Measurements from ENCODE around the gene PREB.
"Not testable (repeated sequence)": the region's sequence is repeated elsewhere in the genome, so short reads cannot be mapped to it uniquely, and the experiment has no call there.

PREB gene, protein sequence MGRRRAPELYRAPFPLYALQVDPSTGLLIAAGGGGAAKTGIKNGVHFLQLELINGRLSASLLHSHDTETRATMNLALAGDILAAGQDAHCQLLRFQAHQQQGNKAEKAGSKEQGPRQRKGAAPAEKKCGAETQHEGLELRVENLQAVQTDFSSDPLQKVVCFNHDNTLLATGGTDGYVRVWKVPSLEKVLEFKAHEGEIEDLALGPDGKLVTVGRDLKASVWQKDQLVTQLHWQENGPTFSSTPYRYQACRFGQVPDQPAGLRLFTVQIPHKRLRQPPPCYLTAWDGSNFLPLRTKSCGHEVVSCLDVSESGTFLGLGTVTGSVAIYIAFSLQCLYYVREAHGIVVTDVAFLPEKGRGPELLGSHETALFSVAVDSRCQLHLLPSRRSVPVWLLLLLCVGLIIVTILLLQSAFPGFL

GRCh38 chr2:27133905-27134780 is at the start of gene PREB:
PREB (minus strand) TSS chr2:27134636; CDS start chr2:27134421, 215 bp downstream.
- DNase-seq = peak; percentile 97

DNA sequence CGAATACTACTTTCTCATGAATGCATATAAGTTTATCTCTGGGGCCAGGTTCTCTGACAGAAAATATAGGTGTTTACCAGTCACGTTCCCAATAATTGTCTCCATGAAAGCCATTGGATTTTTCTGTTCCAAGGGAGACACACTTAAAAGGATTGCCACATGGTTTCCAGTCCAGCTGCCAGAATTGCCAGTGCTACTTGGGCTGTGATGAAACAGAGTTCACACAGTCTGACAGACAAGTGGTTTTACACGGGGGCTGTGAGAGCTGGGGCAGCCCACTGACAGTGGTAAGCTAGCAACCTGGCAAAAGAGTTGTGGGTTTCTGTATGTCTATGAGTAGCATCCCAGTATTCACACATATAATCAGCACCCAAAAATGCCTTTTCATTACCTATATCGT is 49.7 kb upstream of the PREB start:
- DNase-seq = no peak

DNA sequence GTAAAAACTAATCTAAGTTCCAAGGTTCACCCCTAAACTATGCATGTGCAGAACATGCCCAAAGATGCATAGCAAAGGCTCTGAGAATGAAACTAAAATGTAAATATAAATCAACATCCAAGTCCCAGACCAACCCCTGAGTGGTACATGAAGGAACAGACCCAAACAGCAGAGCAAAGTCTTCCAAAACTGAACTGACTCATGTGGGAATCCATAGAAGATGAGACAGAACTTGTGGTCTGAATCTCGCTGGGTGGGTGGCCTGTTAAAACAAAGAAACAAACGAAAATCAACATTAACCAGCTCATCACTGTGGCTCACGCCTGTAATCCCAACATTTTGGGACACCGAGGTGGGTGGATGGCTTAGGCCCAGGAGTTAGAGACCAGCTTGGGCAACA is 47.9 kb upstream of the PREB start:
- no peak for DNase-seq

GRCh38 chr2:27179344-27180000 is 45.0 kb upstream of the PREB start:
- DNase-seq = no peak

DNA sequence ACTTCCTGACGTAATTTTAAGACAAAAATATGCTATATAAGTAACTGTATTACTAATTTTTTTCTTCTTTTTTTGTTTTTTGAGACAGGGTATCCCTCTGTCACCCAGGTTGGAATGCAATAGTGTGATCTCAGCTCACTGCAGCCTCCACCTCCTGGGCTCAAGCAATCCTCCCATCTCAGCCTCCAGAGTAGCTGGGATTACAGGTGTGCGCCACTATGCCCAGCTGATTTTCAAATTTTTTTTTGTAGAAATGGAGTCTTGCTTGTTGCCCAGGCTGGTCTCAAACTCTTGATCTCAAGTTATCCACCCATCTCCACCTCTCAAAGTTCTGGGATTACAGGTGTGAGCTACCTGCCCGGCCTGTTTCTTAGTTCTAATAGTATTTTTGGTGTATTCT is 44.0 kb upstream of the PREB start:
- DNase-seq = no peak

DNA sequence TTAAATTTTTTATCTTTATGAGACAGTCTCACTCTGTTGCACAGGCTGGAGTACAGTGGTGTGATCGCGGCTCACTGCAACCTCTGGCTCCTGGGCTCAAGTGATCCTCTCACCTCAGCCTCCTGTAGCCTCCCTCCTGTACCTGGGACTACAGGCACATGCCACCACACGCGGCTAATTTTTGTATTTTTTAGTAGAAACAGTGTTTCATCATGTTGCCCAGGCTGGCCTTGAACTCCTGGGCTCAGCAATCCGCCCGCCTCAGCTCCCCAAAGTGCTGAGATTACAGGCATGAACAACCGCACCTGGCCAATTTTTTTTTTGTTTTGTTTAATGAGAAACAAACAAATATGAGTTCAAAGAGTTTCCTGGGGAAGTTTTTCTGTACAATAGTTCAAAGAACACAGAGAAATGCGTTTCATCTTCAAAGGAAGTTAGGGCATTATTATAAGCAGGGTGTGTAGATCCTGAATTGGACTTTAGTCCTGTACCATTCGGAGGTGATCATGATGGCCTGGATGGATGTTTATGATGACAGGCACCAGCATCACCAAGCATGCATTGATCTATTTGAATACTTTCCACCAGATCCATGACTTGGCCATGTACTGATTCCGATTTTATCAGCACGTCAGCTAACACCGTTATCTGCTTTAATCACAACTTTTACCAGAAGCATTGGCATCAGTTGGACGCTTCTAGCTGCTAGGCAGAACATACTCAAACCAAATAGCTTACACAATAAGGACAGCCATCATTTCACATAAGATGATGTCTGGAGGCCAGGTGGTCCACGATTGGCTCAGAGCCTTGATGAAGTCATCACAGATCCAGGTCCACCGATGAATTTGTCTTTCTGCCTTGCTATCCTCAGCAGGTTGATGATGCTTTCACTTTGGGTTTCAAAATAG is 43.3 kb upstream of the PREB start:
- no peak for DNase-seq

DNA sequence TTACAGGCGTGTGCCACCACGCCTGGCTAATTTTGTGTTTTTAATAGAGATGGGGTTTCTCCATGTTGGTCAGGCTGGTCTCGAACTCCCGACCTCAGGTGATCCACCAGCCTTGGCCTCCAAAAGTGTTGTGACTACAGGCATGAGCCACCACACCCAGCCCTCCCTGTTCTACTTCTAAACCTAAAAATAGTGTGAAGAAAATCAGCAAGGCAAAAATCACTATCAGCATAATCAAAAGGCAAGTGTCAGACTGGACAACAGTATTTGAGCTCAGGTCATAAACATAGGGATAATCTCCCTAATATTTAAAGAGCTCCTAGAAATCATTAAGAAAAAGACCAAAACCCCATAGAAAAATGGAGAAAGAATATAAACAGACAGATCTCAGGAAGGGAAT is 41.3 kb upstream of the PREB start:
- DNase-seq = not testable (repeated sequence)

DNA sequence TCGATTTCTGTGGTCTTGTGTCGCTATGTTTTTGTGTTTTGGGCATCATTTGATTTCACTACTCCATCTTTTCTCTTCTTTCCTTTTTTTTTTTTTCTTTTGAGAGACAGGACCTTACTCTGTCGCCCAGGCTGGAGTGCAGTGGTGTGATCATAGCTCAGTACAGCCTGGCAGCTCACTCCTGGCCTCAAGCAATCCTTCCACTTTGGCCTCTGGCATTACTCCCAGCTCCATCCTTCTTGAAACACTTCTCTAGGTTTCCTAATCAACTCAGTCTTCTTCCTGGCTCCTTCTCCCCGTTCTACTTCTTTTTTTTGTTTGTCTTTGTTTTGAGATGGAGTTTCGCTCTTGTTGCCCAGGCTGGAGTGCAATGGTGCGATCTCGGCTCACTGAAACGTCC is 40.9 kb upstream of the PREB start:
- DNase-seq = no peak

DNA sequence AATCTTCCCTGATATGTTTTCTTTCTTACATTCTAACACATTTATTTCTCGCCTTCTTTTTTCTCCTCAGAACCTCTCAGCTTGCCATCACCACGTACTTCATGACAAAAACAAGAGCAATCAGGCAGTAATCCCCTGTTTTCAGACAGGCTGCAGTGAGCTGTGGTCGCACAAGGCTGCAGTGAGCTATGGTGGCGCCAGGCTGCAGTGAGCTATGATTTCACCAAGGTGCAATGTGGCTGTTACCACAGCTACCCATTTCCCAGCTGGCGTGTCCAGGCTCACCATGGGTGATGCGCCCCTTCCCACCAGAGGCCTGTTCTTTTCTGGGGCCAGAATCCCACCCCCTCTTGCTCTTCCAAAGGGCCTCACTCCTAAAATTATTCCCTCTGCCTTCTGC is 40.2 kb upstream of the PREB start:
- no peak for DNase-seq

DNA sequence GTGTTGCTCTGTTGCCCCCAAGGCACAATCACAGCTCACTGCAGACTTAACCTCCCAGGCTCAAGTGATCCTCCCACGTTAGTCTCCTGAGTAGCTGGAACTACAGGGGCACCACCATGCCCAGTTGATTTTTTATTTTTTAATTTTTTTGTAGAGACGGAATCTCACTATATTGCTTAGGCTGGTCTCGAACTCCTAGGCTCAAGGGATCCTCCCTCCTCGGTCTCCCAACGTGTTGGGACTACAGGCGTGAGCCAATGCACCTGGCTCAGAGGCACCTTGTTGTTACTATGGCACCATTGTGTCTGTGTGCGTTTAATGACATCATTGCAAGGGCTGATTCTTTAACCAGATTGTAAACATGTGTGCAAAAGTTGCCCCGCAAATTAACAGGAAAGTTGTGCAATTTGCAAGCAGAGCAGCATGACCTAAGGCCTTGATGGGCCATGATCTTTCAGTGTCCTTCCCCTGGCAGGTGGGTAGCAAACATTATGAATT is 37.0 kb upstream of the PREB start:
- DNase-seq = no peak

DNA sequence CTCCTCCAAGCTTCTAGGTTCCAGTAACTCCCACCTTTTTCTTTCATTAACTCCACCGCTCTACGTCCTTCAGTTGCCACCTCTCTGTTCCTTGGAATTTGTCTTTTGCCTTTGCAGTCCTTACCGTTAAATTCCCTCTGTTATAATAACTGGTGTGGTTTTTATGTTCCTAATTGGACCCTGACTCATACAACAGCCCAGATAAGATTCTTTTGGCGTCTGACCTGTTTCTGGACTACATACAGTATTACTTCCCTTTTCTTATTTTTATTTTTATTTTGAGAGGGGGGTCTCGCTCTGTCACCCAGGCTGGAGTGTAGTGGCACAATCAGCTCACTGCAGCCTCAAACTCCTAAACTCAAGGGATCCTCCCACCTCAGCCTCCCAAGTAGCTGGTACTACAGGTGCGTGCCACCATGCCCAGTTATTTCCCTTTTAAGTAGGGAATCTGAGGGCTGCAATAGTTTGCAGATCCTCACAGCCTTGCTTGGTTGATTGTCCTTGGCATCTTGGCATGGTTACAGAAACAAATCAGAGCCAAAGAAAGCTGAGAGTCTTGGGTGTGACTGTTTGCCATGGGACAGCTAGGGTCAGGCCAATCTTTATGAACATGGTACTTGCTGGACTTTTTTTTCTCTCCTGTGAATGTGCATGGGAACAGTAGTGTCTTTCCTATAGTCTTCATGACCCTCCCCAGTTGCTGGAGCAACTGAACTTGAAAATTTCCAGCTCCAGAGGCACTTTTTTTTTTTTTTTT is 36.3 kb upstream of the PREB start:
- DNase-seq = no peak

- no peak for DNase-seq
Observed at GRCh38 chr2:27164960-27165763, 30.7 kb upstream of the PREB start.

DNA sequence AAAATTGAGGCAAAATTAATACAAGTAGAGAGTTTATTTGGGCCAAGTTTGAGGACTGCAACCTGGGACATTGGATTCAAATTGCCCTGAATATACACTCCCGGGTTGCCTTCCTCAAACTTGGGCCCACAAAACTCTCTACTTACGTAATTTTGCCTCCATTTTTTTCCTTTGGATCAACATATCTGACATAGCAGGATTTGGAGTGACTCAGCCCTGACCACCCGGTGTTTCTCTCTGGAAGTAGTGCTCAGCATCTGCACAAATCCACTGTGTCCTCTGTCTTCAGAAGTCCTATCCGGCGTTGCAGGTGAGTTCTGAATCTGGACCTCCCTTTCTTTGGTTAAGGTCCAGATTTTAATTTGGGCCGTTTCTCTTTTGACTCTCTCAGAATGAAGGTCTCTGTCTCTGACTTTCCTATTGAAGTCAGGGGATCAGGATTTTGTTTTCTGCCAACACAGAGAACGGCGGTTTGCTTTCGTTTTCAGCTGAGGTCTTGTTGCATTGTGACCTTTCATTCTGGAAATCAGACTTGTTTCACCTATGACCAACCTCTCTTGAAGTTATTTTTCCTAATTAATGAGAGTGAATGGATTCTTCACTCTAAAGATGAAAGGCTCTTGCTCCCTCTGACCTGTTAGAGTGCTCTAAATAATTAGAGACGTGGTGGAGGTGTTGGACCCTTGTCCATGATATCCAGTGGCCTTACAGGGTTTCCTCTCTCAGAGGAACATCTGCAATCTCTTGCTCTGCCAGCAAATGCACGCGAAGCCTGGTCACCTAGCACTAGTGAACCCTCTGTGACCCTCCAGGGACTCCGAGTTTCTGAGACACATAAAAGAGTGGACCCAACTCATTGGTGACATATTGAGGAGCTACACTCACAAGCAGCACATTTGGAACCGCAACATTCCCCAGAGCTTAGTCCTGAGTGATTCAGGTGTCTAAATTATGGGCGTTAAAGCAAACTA is 28.0 kb upstream of the PREB start:
- DNase-seq = no peak

DNA sequence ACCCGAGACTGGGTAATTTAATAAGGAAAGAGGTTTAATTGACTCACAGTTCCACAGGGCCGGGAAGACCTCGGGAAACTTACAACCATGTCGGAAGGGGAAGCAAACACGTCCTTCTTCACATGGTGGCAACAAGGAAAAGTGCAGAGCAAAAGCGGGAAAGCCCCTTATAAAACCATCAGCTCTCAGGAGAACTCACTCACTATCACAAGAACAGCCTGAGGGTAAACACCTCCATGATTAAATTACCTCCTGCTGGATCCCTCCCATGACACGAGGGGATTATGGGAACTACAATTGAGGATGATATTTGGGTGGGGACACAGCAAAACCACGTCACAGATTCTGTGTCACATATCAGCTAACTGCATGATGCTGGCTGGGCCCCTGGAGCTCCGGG is 25.8 kb upstream of the PREB start:
- no peak for DNase-seq

DNA sequence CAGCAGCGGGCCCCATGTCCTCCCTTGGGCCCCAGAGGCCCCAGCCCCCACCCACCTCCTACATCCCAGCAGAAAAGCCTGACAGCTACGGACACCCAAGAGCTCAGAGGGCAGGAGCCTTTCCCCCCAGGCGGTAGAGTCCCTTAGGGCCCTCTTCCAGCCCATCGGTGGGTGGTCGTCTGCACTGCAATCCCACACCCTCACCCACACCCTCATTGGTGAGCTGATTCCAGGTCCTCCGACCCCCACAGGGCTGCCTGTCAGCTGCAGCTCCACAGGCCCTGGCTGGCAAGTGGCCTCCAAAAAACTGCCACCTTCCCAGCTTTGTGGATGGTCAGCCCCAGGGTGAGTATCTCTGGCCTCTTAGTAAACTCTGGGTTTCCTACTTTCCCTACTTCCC is 24.8 kb upstream of the PREB start:
- DNase-seq = no peak

GRCh38 chr2:27158468-27158867 is 24.0 kb upstream of the PREB start:
- DNase-seq = no peak

- no peak for DNase-seq
Observed at GRCh38 chr2:27155069-27155520, 20.7 kb upstream of the PREB start.

DNA sequence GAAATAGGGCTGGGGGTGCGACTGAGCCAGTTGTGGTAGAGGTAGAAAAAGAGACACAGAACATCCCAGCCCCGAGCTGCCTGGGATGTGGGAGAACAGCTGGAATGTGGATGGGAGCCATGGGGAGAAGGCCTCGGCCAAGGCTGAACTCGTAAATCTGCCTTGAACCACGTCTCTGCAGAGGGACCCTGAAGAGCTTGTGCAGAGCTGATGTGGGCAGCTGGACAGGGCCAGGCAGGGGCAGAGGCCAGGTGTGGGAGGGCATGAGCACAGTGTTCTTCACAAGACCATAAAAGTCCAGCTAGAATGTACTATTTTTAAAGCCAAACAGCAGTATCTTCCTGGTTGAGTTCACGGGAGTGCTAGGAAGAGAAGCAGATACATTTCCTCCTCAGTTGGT is 20.1 kb upstream of the PREB start:
- DNase-seq = no peak

DNA sequence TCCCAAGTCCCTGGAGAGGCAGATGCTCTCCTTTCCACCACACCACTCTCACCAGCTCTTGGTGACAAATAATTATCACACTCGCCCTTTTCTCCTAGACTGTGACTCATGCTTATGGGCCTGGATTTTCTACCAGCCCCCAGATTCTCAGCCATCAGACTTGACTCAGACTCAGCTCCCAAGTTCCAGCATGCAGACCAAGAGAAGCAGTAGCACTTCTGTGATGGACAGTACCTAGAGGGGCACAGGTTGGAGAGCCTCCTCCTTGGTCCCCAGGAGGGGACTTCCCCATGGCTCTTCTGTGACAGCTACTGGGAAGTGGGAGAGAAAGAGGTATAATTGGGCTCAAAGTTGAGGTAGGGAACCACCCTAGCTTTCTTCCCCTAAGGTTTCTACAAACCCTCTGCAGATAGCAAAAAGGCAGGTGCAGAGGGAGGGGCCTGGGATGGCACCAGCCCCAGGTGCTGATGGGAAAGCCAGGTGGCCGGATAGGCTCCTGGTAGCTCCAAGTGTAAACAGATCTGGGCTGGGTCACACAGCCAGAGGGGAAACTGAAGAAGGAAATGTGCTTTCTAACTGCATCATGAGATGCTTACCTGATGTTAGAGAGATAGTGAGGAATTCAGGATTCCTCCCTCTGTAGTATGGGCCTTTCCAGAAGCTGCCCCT is 18.5 kb upstream of the PREB start:
- no peak for DNase-seq

Data from 8988T (cell line).